NB4 (cell line): ENCODE data around the gene ASMTL.

Experiments
- DNase-seq: peaks from one replicate; pipeline ENCODE4 v3.0.0; 2010; ENCODE audit warnings: low read depth
- H3K4me3 ChIP-seq: one replicate; pipeline ENCODE4 v1.5.1; 2011; ENCODE audit warnings: mild to moderate bottlenecking, low read depth, low read length, moderate library complexity
- CTCF ChIP-seq: IDR thresholded peaks from one replicate; pipeline ENCODE4 v1.5.1; 2012; ENCODE audit warnings: low read depth, low read length
- MAX ChIP-seq: IDR thresholded peaks from 2 replicates; pipeline ENCODE4 v1.6.1; 2011; ENCODE audit warnings: low read depth, low read length
- MYC ChIP-seq: IDR thresholded peaks from 2 replicates; pipeline ENCODE4 v1.6.1; 2011; ENCODE audit warnings: low read depth, low read length
- POLR2A ChIP-seq: IDR thresholded peaks from 2 replicates; pipeline ENCODE4 v1.6.1; 2011; ENCODE audit warnings: mild to moderate bottlenecking; ENCODE audit not compliant: insufficient read length; ENCODE audit errors: extremely low read depth

Gene ASMTL

GRCh38 chrX:1462110-1462509, 9.4 kb upstream of the ASMTL start:
- no peak for TF ChIP-seq MYC
- TF ChIP-seq MAX, result no peak
- TF ChIP-seq POLR2A, result no peak
- no peak for TF ChIP-seq CTCF
- DNase-seq, result no peak
- no peak overlapping the region for H3K4me3 ChIP-seq

- no peak overlapping the region for H3K4me3 ChIP-seq
- TF ChIP-seq MYC, result no peak
- TF ChIP-seq CTCF, result no peak
- TF ChIP-seq MAX, result no peak
- TF ChIP-seq POLR2A, result no peak
- DNase-seq, result no peak
Observed at GRCh38 chrX:1455948-1456280, 3.2 kb upstream of the ASMTL start.

- no peak overlapping the region for H3K4me3 ChIP-seq
- TF ChIP-seq MAX (peak; percentile 43; the same call in 1 of the 2 replicates), POLR2A (no peak), CTCF (peak; percentile 62), MYC (0 out of 2 replicates have a peak, but pooled peaks have one; percentile 10)
- DNase-seq, result peak; percentile 82
Observed at GRCh38 chrX:1453951-1454785, 1.5 kb upstream of the ASMTL start.

GRCh38 chrX:1453395-1453783, 680 bp upstream of the ASMTL start:
- TF ChIP-seq POLR2A (no peak), MYC (no peak), MAX (no peak), CTCF (no peak)
- no peak for DNase-seq
- no peak overlapping the region for H3K4me3 ChIP-seq

GRCh38 chrX:1451661-1452515, 821 bp downstream of the ASMTL start:
- no peak for TF ChIP-seq MYC
- no peak for TF ChIP-seq CTCF
- no peak for TF ChIP-seq POLR2A
- TF ChIP-seq MAX, result no peak
- DNase-seq, result no peak
- H3K4me3 ChIP-seq, result peak overlapping the region; percentile 74
